Liver (tissue), 9 donors: ENCODE measurements around the gene EXOC6. TPM values are rescaled to one million over a fixed set of nuclear protein-coding genes. Genes with fewer than 3 reads are reported as not detected.

Experiments
- DNase-seq: peaks from one replicate; pipeline ENCODE4 v3.0.0-alpha.2; 2017; ENCODE audit warnings: low spot score
- H3K27ac ChIP-seq, 2 donors: one replicate each; pipeline ENCODE4 v1.7.0; 2013; ENCODE audit warnings: inconsistent platforms in 2 of 2, low read length in 2 of 2, control low read depth in 1 of 2, low read depth in 1 of 2, mild to moderate bottlenecking in 1 of 2
- H3K27me3 ChIP-seq, 4 donors: one replicate each; pipeline versions ENCODE4 v1.6.1 to v1.7.0; 2013; ENCODE audit warnings: low read length in 3 of 4, inconsistent platforms in 1 of 4, mild to moderate bottlenecking in 1 of 4, moderate library complexity in 1 of 4; ENCODE audit not compliant: control insufficient read depth in 4 of 4, insufficient read depth in 4 of 4
- H3K36me3 ChIP-seq, 4 donors: one replicate each; pipeline versions ENCODE4 v1.6.1 to v1.7.0; 2013; ENCODE audit warnings: low read length in 3 of 4, mild to moderate bottlenecking in 3 of 4, low read depth in 1 of 4, moderate library complexity in 1 of 4; ENCODE audit not compliant: control insufficient read depth in 4 of 4, insufficient read depth in 3 of 4
- H3K4me1 ChIP-seq, 4 donors: one replicate each; pipeline versions ENCODE4 v1.6.1 to v1.7.0; 2013; ENCODE audit warnings: low read length in 3 of 4, mild to moderate bottlenecking in 3 of 4, moderate library complexity in 1 of 4; ENCODE audit not compliant: control insufficient read depth in 4 of 4, insufficient read depth in 4 of 4
- H3K4me3 ChIP-seq, 3 donors: one replicate each; pipeline versions ENCODE4 v1.6.1 to v1.7.0; 2013; ENCODE audit warnings: low read length in 3 of 3, control low read depth in 1 of 3, low read depth in 1 of 3, mild to moderate bottlenecking in 1 of 3
- H3K9ac ChIP-seq, 2 donors: one replicate each; pipeline ENCODE4 v1.7.0; 2013; ENCODE audit warnings: low read length in 2 of 2, mild to moderate bottlenecking in 2 of 2, moderate library complexity in 2 of 2, control low read depth in 1 of 2, low read depth in 1 of 2
- H3K9me3 ChIP-seq, 4 donors: one replicate each; pipeline versions ENCODE4 v1.6.1 to v1.7.0; 2013; ENCODE audit warnings: low read length in 3 of 4; ENCODE audit not compliant: control insufficient read depth in 4 of 4
- EGR1 ChIP-seq, 2 donors: IDR thresholded peaks; 2 replicates each; pipeline ENCODE4 v1.6.1; 2016 to 2018; ENCODE audit warnings: antibody characterized with exemption in 2 of 2, low read depth in 2 of 2
- FOXA1 ChIP-seq: IDR thresholded peaks from 2 replicates; pipeline ENCODE4 v1.6.1; 2016; ENCODE audit warnings: antibody characterized with exemption
- FOXA2 ChIP-seq: IDR thresholded peaks from 2 replicates; pipeline ENCODE4 v1.6.1; 2016; ENCODE audit warnings: antibody characterized with exemption
- HNF4A ChIP-seq, 2 donors: conservative IDR thresholded peaks; 2 replicates each; pipeline ENCODE4 v1.6.1; 2016; ENCODE audit warnings: antibody characterized with exemption in 2 of 2, mild to moderate bottlenecking in 2 of 2
- HNF4G ChIP-seq: IDR thresholded peaks from 2 replicates; pipeline ENCODE4 v1.6.1; 2016; ENCODE audit warnings: antibody characterized with exemption
- JUND ChIP-seq, 2 donors: IDR thresholded peaks; 2 replicates each; pipeline ENCODE4 v1.6.1; 2016; ENCODE audit warnings: antibody characterized with exemption in 2 of 2
- RXRA ChIP-seq, 2 donors: IDR thresholded peaks; 2 replicates each; pipeline ENCODE4 v1.6.1; 2017 to 2018; ENCODE audit warnings: antibody characterized with exemption in 2 of 2, mild to moderate bottlenecking in 1 of 2
- SP1 ChIP-seq: IDR thresholded peaks from 2 replicates; pipeline ENCODE4 v1.6.1; 2018; ENCODE audit warnings: antibody characterized with exemption, mild to moderate bottlenecking
- TAF1 ChIP-seq: conservative IDR thresholded peaks from 2 replicates; pipeline ENCODE4 v1.6.1; 2016; ENCODE audit warnings: antibody characterized with exemption, mild to moderate bottlenecking
- YY1 ChIP-seq: IDR thresholded peaks from 2 replicates; pipeline ENCODE4 v1.6.1; 2016; ENCODE audit warnings: antibody characterized with exemption, mild to moderate bottlenecking
- WGBS: extraction: QIAGEN DNeasy Blood & Tissue Kit; methylation state at CpG from one replicate; pipeline ENCODE4 v1.1.7; 2013; 5-methylcytosine and 5-hydroxymethylcytosine counted together
- polyA plus RNA-seq, 2 donors: library from polyadenylated mRNA; stranded (reverse) in 1 of 2; unstranded in 1 of 2; fragments of 200-250 nt in 1 of 2; fragments of >200 nt in 1 of 2; fragmentation: Nextera tagmentation in 1 of 2; extraction: Ambion mirVana in 1 of 2; gene quantifications; one replicate each; pipeline versions ENCODE4 v1.2.1 to v1.2.3, GENCODE V29; 2013 to 2015
- total RNA-seq, 2 donors: library from RNA; depleted of rRNA; stranded (reverse); fragments of >200 nt; gene quantifications; one replicate each; pipeline ENCODE4 v1.2.3, GENCODE V29; 2014
- TF ChIP-seq, protein P1 (sequence below): fragments of 150-350 bp; IDR thresholded peaks from 2 replicates; pipeline ENCODE4 v1.5.1; 2017; ENCODE audit warnings: improper control_type of control experiment, low read depth, low read length; ENCODE audit not compliant: missing input control
- TF ChIP-seq, protein P2 (sequence below): IDR thresholded peaks from 2 replicates; pipeline ENCODE4 v1.6.1; 2016; ENCODE audit warnings: antibody characterized with exemption
- TF ChIP-seq, protein P3 (sequence below): IDR thresholded peaks from 2 replicates; pipeline ENCODE4 v1.6.1; 2016; ENCODE audit warnings: antibody characterized with exemption, mild to moderate bottlenecking
- donor health status: healthy.
- donor health status: healthy.
- donor health status: healthy.
- donor health status: healthy.
- donor health status: healthy.

Gene EXOC6
- total and polyA plus RNA-seq, 4 donors: 6.5 to 35.4 (median 8.4) TPM

DNA sequence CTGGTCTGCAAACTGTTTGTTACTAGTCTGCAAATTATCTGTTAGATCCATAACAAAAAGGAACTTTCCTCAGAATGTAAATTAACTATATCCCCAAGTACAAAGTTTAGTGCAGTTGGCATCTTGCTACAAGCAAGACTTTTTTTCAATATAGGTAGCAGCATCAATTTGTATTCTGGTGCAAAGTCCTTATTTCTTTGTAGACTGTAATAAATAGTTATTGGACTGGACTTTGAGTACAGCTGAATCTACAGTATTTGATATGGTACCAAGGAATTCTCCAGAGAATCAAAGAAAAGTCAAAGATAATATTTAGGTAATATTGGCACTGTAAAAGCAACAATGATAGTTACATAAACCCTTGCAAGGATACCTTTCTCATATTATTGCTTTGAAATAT, 89.6 kb downstream of the EXOC6 start:
- Histone ChIP-seq H3K27ac (no peak overlapping the region), H3K4me3 (no peak overlapping the region), H3K27me3 (no peaks in the 10 kb centered on the region), H3K9ac (no peak overlapping the region), H3K36me3 (no peaks in the 10 kb centered on the region), H3K9me3 (no peaks in the 10 kb centered on the region), H3K4me1 (no peaks in the 10 kb centered on the region)
- no peak for DNase-seq
- TF ChIP-seq HNF4A (conservative IDR thresholded peaks at IDR 0.05): no peak
- no peak for TF ChIP-seq TAF1
- no peak for TF ChIP-seq HNF4G
- TF ChIP-seq FOXA2: no peak
- no peak for TF ChIP-seq EGR1 (IDR thresholded peaks at IDR 0.05; ENCODE audit: low read depth in 2 of 2)
- no peak for TF ChIP-seq SP1

DNA sequence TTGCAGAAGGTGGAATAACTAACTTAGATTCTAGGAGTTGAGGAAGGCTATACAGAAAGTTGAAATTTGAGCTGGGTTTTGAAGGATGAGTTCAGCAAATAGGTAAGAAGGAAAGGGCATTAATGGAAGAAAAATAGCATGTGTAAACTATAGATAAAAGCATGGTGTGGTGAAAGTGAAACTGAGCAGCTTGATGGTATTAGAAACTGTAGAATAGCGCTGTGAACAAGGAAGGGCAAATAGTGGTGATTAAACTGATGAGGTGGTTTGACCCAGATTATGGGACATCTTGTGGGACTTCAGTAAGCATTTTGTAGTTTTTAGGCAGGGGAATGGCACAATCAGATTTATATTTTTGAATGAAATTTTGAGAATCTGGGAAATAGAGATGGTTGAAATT, 90.5 kb downstream of the EXOC6 start:
- WGBS: 93% methylated on average over 1 of the region's 1 CpG
- H3K9ac ChIP-seq: no peak overlapping the region
- H3K4me1 ChIP-seq: no peaks in the 10 kb centered on the region
- H3K27ac ChIP-seq: no peak overlapping the region
- H3K4me3 ChIP-seq: no peak overlapping the region
- TF ChIP-seq JUND (IDR thresholded peaks at IDR 0.05) (no peak), TAF1 (no peak), SP1 (no peak), RXRA (IDR thresholded peaks at IDR 0.05) (no peak), YY1 (no peak)
- TF ChIP-seq, protein P1, sequence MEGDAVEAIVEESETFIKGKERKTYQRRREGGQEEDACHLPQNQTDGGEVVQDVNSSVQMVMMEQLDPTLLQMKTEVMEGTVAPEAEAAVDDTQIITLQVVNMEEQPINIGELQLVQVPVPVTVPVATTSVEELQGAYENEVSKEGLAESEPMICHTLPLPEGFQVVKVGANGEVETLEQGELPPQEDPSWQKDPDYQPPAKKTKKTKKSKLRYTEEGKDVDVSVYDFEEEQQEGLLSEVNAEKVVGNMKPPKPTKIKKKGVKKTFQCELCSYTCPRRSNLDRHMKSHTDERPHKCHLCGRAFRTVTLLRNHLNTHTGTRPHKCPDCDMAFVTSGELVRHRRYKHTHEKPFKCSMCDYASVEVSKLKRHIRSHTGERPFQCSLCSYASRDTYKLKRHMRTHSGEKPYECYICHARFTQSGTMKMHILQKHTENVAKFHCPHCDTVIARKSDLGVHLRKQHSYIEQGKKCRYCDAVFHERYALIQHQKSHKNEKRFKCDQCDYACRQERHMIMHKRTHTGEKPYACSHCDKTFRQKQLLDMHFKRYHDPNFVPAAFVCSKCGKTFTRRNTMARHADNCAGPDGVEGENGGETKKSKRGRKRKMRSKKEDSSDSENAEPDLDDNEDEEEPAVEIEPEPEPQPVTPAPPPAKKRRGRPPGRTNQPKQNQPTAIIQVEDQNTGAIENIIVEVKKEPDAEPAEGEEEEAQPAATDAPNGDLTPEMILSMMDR: no peak
- TF ChIP-seq, protein P2, sequence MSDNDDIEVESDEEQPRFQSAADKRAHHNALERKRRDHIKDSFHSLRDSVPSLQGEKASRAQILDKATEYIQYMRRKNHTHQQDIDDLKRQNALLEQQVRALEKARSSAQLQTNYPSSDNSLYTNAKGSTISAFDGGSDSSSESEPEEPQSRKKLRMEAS: no peak
- TF ChIP-seq, protein P3, sequence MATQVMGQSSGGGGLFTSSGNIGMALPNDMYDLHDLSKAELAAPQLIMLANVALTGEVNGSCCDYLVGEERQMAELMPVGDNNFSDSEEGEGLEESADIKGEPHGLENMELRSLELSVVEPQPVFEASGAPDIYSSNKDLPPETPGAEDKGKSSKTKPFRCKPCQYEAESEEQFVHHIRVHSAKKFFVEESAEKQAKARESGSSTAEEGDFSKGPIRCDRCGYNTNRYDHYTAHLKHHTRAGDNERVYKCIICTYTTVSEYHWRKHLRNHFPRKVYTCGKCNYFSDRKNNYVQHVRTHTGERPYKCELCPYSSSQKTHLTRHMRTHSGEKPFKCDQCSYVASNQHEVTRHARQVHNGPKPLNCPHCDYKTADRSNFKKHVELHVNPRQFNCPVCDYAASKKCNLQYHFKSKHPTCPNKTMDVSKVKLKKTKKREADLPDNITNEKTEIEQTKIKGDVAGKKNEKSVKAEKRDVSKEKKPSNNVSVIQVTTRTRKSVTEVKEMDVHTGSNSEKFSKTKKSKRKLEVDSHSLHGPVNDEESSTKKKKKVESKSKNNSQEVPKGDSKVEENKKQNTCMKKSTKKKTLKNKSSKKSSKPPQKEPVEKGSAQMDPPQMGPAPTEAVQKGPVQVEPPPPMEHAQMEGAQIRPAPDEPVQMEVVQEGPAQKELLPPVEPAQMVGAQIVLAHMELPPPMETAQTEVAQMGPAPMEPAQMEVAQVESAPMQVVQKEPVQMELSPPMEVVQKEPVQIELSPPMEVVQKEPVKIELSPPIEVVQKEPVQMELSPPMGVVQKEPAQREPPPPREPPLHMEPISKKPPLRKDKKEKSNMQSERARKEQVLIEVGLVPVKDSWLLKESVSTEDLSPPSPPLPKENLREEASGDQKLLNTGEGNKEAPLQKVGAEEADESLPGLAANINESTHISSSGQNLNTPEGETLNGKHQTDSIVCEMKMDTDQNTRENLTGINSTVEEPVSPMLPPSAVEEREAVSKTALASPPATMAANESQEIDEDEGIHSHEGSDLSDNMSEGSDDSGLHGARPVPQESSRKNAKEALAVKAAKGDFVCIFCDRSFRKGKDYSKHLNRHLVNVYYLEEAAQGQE: no peak
- H3K27me3 ChIP-seq: no peaks in the 10 kb centered on the region
- H3K36me3 ChIP-seq: no peaks in the 10 kb centered on the region
- no peak for DNase-seq
- H3K9me3 ChIP-seq: no peaks in the 10 kb centered on the region

DNA sequence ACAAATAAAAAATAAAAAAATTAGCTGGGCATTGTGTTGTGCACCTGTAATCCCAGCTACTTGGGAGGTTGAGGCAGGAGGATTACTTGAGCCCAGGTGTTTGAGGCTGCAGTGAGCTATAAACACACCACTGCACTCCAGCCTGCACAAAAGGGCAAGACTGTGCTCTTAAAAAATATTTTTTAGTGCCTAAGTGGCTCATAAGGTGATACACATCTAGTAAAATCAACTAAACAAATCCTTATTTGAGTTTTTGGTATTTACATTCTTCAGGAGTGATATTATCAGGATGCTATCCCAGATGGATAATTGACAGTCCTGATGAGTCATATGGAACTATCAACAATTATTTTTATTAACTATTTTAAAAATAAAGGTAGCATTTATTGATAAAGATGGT, 93.9 kb downstream of the EXOC6 start:
- no peak for DNase-seq
- H3K9ac ChIP-seq: no peak overlapping the region
- H3K4me3 ChIP-seq: no peak overlapping the region
- peaks cover 0 to 2% (median 0%) of the 10 kb centered on the region in 4 donors for H3K36me3 ChIP-seq
- no peaks in the 10 kb centered on the region for H3K27me3 ChIP-seq
- TF ChIP-seq, protein P2: no peak
- TF ChIP-seq EGR1 (IDR thresholded peaks at IDR 0.05; ENCODE audit: low read depth in 2 of 2): no peak
- TF ChIP-seq FOXA1: no peak
- no peaks in the 10 kb centered on the region for H3K9me3 ChIP-seq
- H3K27ac ChIP-seq: no peak overlapping the region
- H3K4me1 ChIP-seq: no peaks in the 10 kb centered on the region
